HCT116 (cell line): ENCODE data around the gene OPN5. TPM values are rescaled to one million over a fixed set of nuclear protein-coding genes. Genes with fewer than 3 reads are reported as not detected.
A peak's percentile ranks its signal among the peaks of the same experiment; 100 is the strongest.

ENCODE experiments used
- ATAC-seq: fragments of 200-7000 bp; cut with Tn5 transposase; 2 replicates; pipeline ENCODE4 v1.9.1; 2020; ENCODE audit warnings: mild to moderate bottlenecking, moderate library complexity
- BruUV-seq: library from RNA; stranded (reverse); fragments of 400-500 nt; replicated peaks from 2 replicates; lab custom pipeline; 2021; lab: Mats Ljungman, UMichigan
- CTCF ChIA-PET: fragments of 300-600 bp; sonication (Branson Sonifier 250); formaldehyde crosslinking; loops from one replicate; lab custom pipeline; 2021; ENCODE audit warnings: antibody characterized with exemption; lab: Charles Lee
- POLR2A ChIA-PET: fragments of 300-600, 350-600 bp; sonication (Branson Sonifier 250); formaldehyde crosslinking; loops from one replicate; lab custom pipeline; 2021; ENCODE audit warnings: antibody characterized with exemption; lab: Charles Lee
- RAD21 ChIA-PET, 2 experiments: fragments of 300-600 bp; sonication (Branson Sonifier 250); formaldehyde crosslinking; loops; one replicate each; lab custom pipeline; 2023; ENCODE audit warnings: low total read pairs in 2 of 2; ENCODE audit not compliant: uncharacterized antibody in 2 of 2, unreplicated experiment in 2 of 2, low non-redundant PET in 1 of 2; lab: Charles Lee
- DNase-seq: peaks from one replicate; pipeline ENCODE4 v3.0.0-alpha.2; 2010; ENCODE audit warnings: low read depth, low spot score
- H2AFZ ChIP-seq: fragments of 200-600 bp; shearing (Covaris generic), sonication (generic); 2 replicates; pipeline ENCODE4 v1.6.1; 2017; ENCODE audit warnings: low read depth, mixed run types, mixed read lengths, antibody characterized with exemption, low read length; ENCODE audit not compliant: poor library complexity, severe bottlenecking
- H3K27ac ChIP-seq: 2 replicates; pipeline ENCODE4 v1.5.1; 2012; ENCODE audit warnings: low read depth, low read length
- H3K27me3 ChIP-seq: fragments of 200-600 bp; sonication (generic); 2 replicates; pipeline ENCODE4 v1.6.1; 2016; ENCODE audit warnings: mixed run types, low read length, mixed read lengths; ENCODE audit not compliant: insufficient read depth
- H3K36me3 ChIP-seq, 2 experiments: fragments of 200-500 bp in 1 of 2; fragments of 200-600 bp in 1 of 2; sonication (Bioruptor generic) in 1 of 2; sonication (generic) in 1 of 2; 2 replicates each; pipeline versions ENCODE4 v1.5.1 to v1.6.1; 2014 to 2016; ENCODE audit warnings: low read length in 2 of 2, inconsistent platforms in 1 of 2, mixed read lengths in 1 of 2, mixed run types in 1 of 2; ENCODE audit not compliant: insufficient read depth in 2 of 2, control insufficient read depth in 1 of 2
- H3K4me1 ChIP-seq, 2 experiments: fragments of 200-600 bp in 1 of 2; sonication (generic) in 1 of 2; 2 replicates each; pipeline versions ENCODE4 v1.5.1 to v1.6.1; 2012 to 2017; ENCODE audit warnings: low read length in 2 of 2, inconsistent platforms in 1 of 2, mild to moderate bottlenecking in 1 of 2, mixed read lengths in 1 of 2, mixed run types in 1 of 2, moderate library complexity in 1 of 2; ENCODE audit not compliant: insufficient read depth in 2 of 2, control insufficient read depth in 1 of 2
- H3K4me2 ChIP-seq: fragments of 200-600 bp; sonication (generic); 2 replicates; pipeline ENCODE4 v1.6.1; 2017; ENCODE audit warnings: mixed run types, low read length, mixed read lengths
- H3K4me3 ChIP-seq, 2 experiments: fragments of 200-600 bp in 1 of 2; sonication (generic) in 1 of 2; replicated peaks in 1 of 2; 2 replicates each; pipeline ENCODE4 v1.5.1; 2011 to 2016; ENCODE audit warnings: low read length in 2 of 2, control low read depth in 1 of 2, low read depth in 1 of 2, mild to moderate bottlenecking in 1 of 2, mixed read lengths in 1 of 2, mixed run types in 1 of 2
- H3K79me2 ChIP-seq: fragments of 200-600 bp; sonication (generic); 2 replicates; pipeline ENCODE4 v1.6.1; 2017; ENCODE audit warnings: mild to moderate bottlenecking, mixed run types, low read length, moderate library complexity, mixed read lengths; ENCODE audit not compliant: insufficient read depth
- H3K9ac ChIP-seq: fragments of 200-600 bp; sonication (generic); 2 replicates; pipeline ENCODE4 v1.6.1; 2016; ENCODE audit warnings: low read length, mixed read lengths
- H3K9me2 ChIP-seq: fragments of 200-600 bp; sonication (generic), shearing (Covaris generic); 2 replicates; pipeline ENCODE4 v1.6.1; 2017; ENCODE audit warnings: mixed run types, mild to moderate bottlenecking, moderate library complexity; ENCODE audit not compliant: insufficient read depth
- H3K9me3 ChIP-seq, 2 experiments: fragments of 200-500 bp in 1 of 2; fragments of 200-600 bp in 1 of 2; sonication (Bioruptor generic) in 1 of 2; sonication (generic) in 1 of 2; 2 replicates each; pipeline ENCODE4 v1.6.1; 2014 to 2017; ENCODE audit warnings: low read length in 2 of 2, mixed read lengths in 2 of 2, inconsistent platforms in 1 of 2, low read depth in 1 of 2, mild to moderate bottlenecking in 1 of 2, mixed run types in 1 of 2, moderate library complexity in 1 of 2; ENCODE audit not compliant: control insufficient read depth in 1 of 2, insufficient read depth in 1 of 2
- H4K20me1 ChIP-seq: fragments of 200-600 bp; sonication (generic), shearing (Covaris generic); 2 replicates; pipeline ENCODE4 v1.6.1; 2017; ENCODE audit warnings: mixed run types, mild to moderate bottlenecking, moderate library complexity; ENCODE audit not compliant: insufficient read depth
- CBX3 ChIP-seq: IDR thresholded peaks from 2 replicates; pipeline ENCODE4 v1.6.1; 2012; ENCODE audit warnings: low read depth
- CEBPB ChIP-seq: IDR thresholded peaks from 2 replicates; pipeline ENCODE4 v1.6.1; 2012; ENCODE audit warnings: low read depth
- EGR1 ChIP-seq: IDR thresholded peaks from 2 replicates; pipeline ENCODE4 v1.6.1; 2012; ENCODE audit warnings: low read depth
- ELF1 ChIP-seq: IDR thresholded peaks from 2 replicates; pipeline ENCODE4 v1.6.1; 2012; ENCODE audit warnings: low read depth, borderline replicate concordance
- EZH2 ChIP-seq: fragments of 200-600 bp; sonication (generic); IDR thresholded peaks from 2 replicates; pipeline ENCODE4 v1.6.1; 2017; ENCODE audit warnings: antibody characterized with exemption, mixed run types
- EZH2phosphoT487 ChIP-seq: fragments of 200-600 bp; IDR thresholded peaks from 2 replicates; pipeline ENCODE4 v1.6.1; 2018; ENCODE audit warnings: antibody characterized with exemption, borderline replicate concordance
- FOSL1 ChIP-seq: IDR thresholded peaks from 2 replicates; pipeline ENCODE4 v1.6.1; 2012; ENCODE audit warnings: low read depth
- JUND ChIP-seq: IDR thresholded peaks from 2 replicates; pipeline ENCODE4 v1.6.1; 2012
- POLR2A ChIP-seq: IDR thresholded peaks from 2 replicates; pipeline ENCODE4 v1.7.0; 2011; ENCODE audit warnings: borderline replicate concordance; ENCODE audit not compliant: insufficient read depth, insufficient read length; ENCODE audit errors: extremely low read depth
- POLR2AphosphoS5 ChIP-seq: IDR thresholded peaks from 2 replicates; pipeline ENCODE4 v1.6.1; 2011; ENCODE audit warnings: mild to moderate bottlenecking, low read depth, low read length, moderate library complexity
- RAD21 ChIP-seq: IDR thresholded peaks from 2 replicates; pipeline ENCODE4 v1.6.1; 2012; ENCODE audit warnings: low read depth, mild to moderate bottlenecking
- SIN3A ChIP-seq: IDR thresholded peaks from 2 replicates; pipeline ENCODE4 v1.6.1; 2012; ENCODE audit warnings: low read depth
- SRF ChIP-seq: IDR thresholded peaks from 2 replicates; pipeline ENCODE4 v1.6.1; 2012; ENCODE audit warnings: low read depth
- TCF7L2 ChIP-seq: IDR thresholded peaks from 2 replicates; pipeline ENCODE4 v1.7.0; 2011; ENCODE audit warnings: borderline replicate concordance, inconsistent platforms; ENCODE audit not compliant: insufficient read depth, insufficient read length; ENCODE audit errors: extremely low read depth
- ZFX ChIP-seq: fragments of 450-650 bp; IDR thresholded peaks from 2 replicates; pipeline ENCODE4 v1.6.1; 2017
- intact Hi-C: fragments of 100-400 bp; cut with micrococcal nuclease; formaldehyde crosslinking; loops from 2 replicates; pipeline ENCODE4 v1.10.0; 2022
- total RNA-seq: library from RNA; stranded (reverse); gene quantifications from one replicate; pipeline ENCODE4 v1.2.1, GENCODE V29; 2021; ENCODE audit not compliant: unreplicated experiment
- TF ChIP-seq, protein P1 (sequence below): IDR thresholded peaks from 2 replicates; pipeline ENCODE4 v1.6.1; 2011; ENCODE audit warnings: mild to moderate bottlenecking, low read length, moderate library complexity; ENCODE audit not compliant: insufficient replicate concordance; ENCODE audit errors: extremely low read depth
- TF ChIP-seq, protein P2 (sequence below): IDR thresholded peaks from 2 replicates; pipeline ENCODE4 v1.6.1; 2012; ENCODE audit warnings: low read depth

Gene OPN5
- total RNA-seq, 1 experiment from 2014 or later: not detected

DNA sequence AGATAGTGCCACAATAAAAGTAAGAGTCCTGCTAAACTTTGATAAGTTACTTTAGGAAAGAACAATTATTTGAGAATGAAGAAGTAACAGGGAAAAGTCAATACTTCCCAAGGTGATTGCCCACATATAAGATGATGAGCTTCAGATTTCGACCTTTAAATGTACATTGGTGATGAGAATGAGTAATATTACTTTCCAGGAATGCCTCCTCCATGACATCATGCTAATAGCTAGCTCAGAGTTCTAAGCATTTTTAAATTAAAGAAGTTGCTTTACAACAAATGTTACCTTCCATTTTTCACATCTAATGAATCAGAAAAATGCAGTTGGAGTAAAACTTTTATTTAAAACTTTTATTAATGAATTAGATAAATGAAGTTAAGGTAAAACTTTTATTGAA, 22.5 kb upstream of the OPN5 start:
- no peaks in the 10 kb centered on the region for H3K4me1 ChIP-seq
- RAD21 ChIA-PET: no interaction called here
- H3K9ac ChIP-seq: no peak overlapping the region
- H2AFZ ChIP-seq: peak overlapping the region; percentile 35
- intact Hi-C loops: no loop called here
- CTCF ChIA-PET: no interaction called here
- H3K9me2 ChIP-seq: no peaks in the 10 kb centered on the region
- no peak overlapping the region for H3K4me3 ChIP-seq
- H3K36me3 ChIP-seq: no peaks in the 10 kb centered on the region
- no peaks in the 10 kb centered on the region for H3K9me3 ChIP-seq
- no TSS peak for BruUV-seq
- H3K79me2 ChIP-seq: no peaks in the 10 kb centered on the region
- TF ChIP-seq CBX3: no peak
- no peak for TF ChIP-seq POLR2AphosphoS5
- no peak for TF ChIP-seq EGR1
- TF ChIP-seq, all 23 proteins: peak for 0
- DNase-seq: no peak
- H3K4me2 ChIP-seq: no peak overlapping the region
- H3K27me3 ChIP-seq: no peaks in the 10 kb centered on the region
- ATAC-seq: no peak
- H3K27ac ChIP-seq: no peak overlapping the region
- H4K20me1 ChIP-seq: no peaks in the 10 kb centered on the region
- POLR2A ChIA-PET: no interaction called here

DNA sequence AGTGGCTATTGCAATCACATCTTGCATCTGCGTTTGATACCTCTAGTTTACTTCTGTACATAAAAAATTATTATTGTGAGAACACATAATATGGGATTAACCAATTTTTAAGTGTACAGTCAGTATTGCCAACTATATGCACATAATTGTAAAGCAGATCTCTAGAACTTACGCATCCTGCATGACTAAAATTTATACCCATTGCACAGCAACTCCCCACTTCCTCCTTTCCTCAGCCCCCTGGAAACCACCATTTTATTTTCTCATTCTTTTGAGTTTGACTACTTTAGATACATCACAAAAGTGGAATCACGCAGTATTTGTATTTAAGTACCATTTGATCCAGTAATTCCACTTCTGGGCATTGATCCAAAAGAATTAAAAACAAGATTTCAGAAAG, 19.3 kb upstream of the OPN5 start:
- ChIA-PET RAD21 (no interaction called here), CTCF (no interaction called here), POLR2A (no interaction called here)
- no TSS peak for BruUV-seq
- Histone ChIP-seq H4K20me1 (no peaks in the 10 kb centered on the region), H3K79me2 (no peaks in the 10 kb centered on the region), H3K4me3 (no peak overlapping the region), H3K4me1 (no peaks in the 10 kb centered on the region), H3K9me2 (no peaks in the 10 kb centered on the region), H3K4me2 (no peak overlapping the region), H3K9me3 (no peaks in the 10 kb centered on the region), H3K27ac (no peak overlapping the region), H2AFZ (no peak overlapping the region), H3K36me3 (no peaks in the 10 kb centered on the region), H3K27me3 (no peaks in the 10 kb centered on the region), H3K9ac (no peak overlapping the region)
- TF ChIP-seq EZH2: no peak
- TF ChIP-seq ZFX: no peak
- TF ChIP-seq POLR2AphosphoS5: no peak
- TF ChIP-seq FOSL1: no peak
- TF ChIP-seq EZH2phosphoT487: no peak
- no peak for TF ChIP-seq EGR1
- no peak for TF ChIP-seq POLR2A
- TF ChIP-seq SIN3A: no peak
- TF ChIP-seq, protein P1, sequence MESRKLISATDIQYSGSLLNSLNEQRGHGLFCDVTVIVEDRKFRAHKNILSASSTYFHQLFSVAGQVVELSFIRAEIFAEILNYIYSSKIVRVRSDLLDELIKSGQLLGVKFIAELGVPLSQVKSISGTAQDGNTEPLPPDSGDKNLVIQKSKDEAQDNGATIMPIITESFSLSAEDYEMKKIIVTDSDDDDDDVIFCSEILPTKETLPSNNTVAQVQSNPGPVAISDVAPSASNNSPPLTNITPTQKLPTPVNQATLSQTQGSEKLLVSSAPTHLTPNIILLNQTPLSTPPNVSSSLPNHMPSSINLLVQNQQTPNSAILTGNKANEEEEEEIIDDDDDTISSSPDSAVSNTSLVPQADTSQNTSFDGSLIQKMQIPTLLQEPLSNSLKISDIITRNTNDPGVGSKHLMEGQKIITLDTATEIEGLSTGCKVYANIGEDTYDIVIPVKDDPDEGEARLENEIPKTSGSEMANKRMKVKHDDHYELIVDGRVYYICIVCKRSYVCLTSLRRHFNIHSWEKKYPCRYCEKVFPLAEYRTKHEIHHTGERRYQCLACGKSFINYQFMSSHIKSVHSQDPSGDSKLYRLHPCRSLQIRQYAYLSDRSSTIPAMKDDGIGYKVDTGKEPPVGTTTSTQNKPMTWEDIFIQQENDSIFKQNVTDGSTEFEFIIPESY: no peak
- no peak for TF ChIP-seq JUND
- TF ChIP-seq ELF1: no peak
- no peak for TF ChIP-seq CBX3
- TF ChIP-seq CEBPB: no peak
- TF ChIP-seq TCF7L2: no peak
- TF ChIP-seq, protein P2, sequence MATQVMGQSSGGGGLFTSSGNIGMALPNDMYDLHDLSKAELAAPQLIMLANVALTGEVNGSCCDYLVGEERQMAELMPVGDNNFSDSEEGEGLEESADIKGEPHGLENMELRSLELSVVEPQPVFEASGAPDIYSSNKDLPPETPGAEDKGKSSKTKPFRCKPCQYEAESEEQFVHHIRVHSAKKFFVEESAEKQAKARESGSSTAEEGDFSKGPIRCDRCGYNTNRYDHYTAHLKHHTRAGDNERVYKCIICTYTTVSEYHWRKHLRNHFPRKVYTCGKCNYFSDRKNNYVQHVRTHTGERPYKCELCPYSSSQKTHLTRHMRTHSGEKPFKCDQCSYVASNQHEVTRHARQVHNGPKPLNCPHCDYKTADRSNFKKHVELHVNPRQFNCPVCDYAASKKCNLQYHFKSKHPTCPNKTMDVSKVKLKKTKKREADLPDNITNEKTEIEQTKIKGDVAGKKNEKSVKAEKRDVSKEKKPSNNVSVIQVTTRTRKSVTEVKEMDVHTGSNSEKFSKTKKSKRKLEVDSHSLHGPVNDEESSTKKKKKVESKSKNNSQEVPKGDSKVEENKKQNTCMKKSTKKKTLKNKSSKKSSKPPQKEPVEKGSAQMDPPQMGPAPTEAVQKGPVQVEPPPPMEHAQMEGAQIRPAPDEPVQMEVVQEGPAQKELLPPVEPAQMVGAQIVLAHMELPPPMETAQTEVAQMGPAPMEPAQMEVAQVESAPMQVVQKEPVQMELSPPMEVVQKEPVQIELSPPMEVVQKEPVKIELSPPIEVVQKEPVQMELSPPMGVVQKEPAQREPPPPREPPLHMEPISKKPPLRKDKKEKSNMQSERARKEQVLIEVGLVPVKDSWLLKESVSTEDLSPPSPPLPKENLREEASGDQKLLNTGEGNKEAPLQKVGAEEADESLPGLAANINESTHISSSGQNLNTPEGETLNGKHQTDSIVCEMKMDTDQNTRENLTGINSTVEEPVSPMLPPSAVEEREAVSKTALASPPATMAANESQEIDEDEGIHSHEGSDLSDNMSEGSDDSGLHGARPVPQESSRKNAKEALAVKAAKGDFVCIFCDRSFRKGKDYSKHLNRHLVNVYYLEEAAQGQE: no peak
- TF ChIP-seq RAD21: no peak
- TF ChIP-seq SRF: no peak
- ATAC-seq (no peak), DNase-seq (no peak)
- intact Hi-C loops: no loop called here
